Fibroblast of lung (primary cell): ENCODE results near the gene BDP1. TPM values are rescaled to one million over a fixed set of nuclear protein-coding genes. Genes with fewer than 3 reads are reported as not detected.
A peak's percentile ranks its signal among the peaks of the same experiment; 100 is the strongest.

Experiments
- DNase-seq, 2 donors: peaks; one replicate each; pipeline versions ENCODE4 v3.0.0 to v3.0.0-alpha.2; 2010; ENCODE audit warnings: low read depth in 2 of 2
- H2AFZ ChIP-seq: 2 replicates; pipeline ENCODE4 v1.5.1; 2012; ENCODE audit warnings: low read length, control low read depth, inconsistent platforms
- H3K27ac ChIP-seq: 2 replicates; pipeline ENCODE4 v1.5.1; 2011; ENCODE audit warnings: low read length, control low read depth; ENCODE audit not compliant: insufficient read depth
- H3K27me3 ChIP-seq: 2 replicates; pipeline ENCODE4 v1.5.1; 2011; ENCODE audit warnings: mild to moderate bottlenecking, low read length; ENCODE audit not compliant: control insufficient read depth, insufficient read depth
- H3K36me3 ChIP-seq: 2 replicates; pipeline ENCODE4 v1.5.1; 2011; ENCODE audit warnings: low read length; ENCODE audit not compliant: control insufficient read depth, insufficient read depth
- H3K4me1 ChIP-seq: 2 replicates; pipeline ENCODE4 v1.5.1; 2011; ENCODE audit warnings: low read length; ENCODE audit not compliant: control insufficient read depth, insufficient read depth; ENCODE audit errors: extremely low read depth
- H3K4me2 ChIP-seq: 2 replicates; pipeline ENCODE4 v1.5.1; 2011; ENCODE audit warnings: low read length, control low read depth; ENCODE audit not compliant: insufficient read depth; ENCODE audit errors: extremely low read depth
- H3K4me3 ChIP-seq, 4 experiments: fragments of 200-600 bp in 1 of 4; sonication (generic) in 1 of 4; replicated peaks in 1 of 4; 2 replicates each; pipeline ENCODE4 v1.5.1; 2011 to 2016; ENCODE audit warnings: low read length in 4 of 4, low read depth in 3 of 4, mild to moderate bottlenecking in 3 of 4, control low read depth in 2 of 4, inconsistent platforms in 1 of 4, mixed read lengths in 1 of 4; ENCODE audit not compliant: insufficient read depth in 1 of 4; ENCODE audit errors: control extremely low read depth in 1 of 4
- H3K79me2 ChIP-seq: 2 replicates; pipeline ENCODE4 v1.5.1; 2012; ENCODE audit warnings: mild to moderate bottlenecking, low read length, inconsistent platforms; ENCODE audit not compliant: control insufficient read depth, insufficient read depth
- H3K9ac ChIP-seq: 2 replicates; pipeline ENCODE4 v1.5.1; 2011; ENCODE audit warnings: mild to moderate bottlenecking, low read length, control low read depth; ENCODE audit not compliant: insufficient read depth
- H3K9me3 ChIP-seq: 2 replicates; pipeline ENCODE4 v1.5.1; 2012; ENCODE audit warnings: low read depth, low read length; ENCODE audit not compliant: control insufficient read depth, insufficient read depth
- H4K20me1 ChIP-seq: 2 replicates; pipeline ENCODE4 v1.5.1; 2011; ENCODE audit warnings: low read length; ENCODE audit not compliant: control insufficient read depth, insufficient read depth; ENCODE audit errors: extremely low read depth
- CTCF ChIP-seq, 2 donors: IDR thresholded peaks in 1 of 2; conservative IDR thresholded peaks in 1 of 2; 1 replicate in 1 of 2; 2 replicates in 1 of 2; pipeline ENCODE4 v1.5.1; 2011 to 2012; ENCODE audit warnings: low read length in 2 of 2, control low read depth in 1 of 2, inconsistent platforms in 1 of 2, low read depth in 1 of 2, mild to moderate bottlenecking in 1 of 2
- EZH2 ChIP-seq: IDR thresholded peaks from 2 replicates; pipeline ENCODE4 v1.5.1; 2012; ENCODE audit warnings: low read length, control low read depth, mild to moderate bottlenecking; ENCODE audit errors: missing control alignments
- polyA plus RNA-seq, 2 donors: library from polyadenylated mRNA; depleted of rRNA in 1 of 2; stranded (reverse) in 1 of 2; unstranded in 1 of 2; fragments of >200 nt; gene quantifications; 2 replicates each; pipeline ENCODE4 v1.2.1, GENCODE V29; 2011 to 2012; ENCODE audit warnings: missing spikeins in 1 of 2
- total RNA-seq: library from RNA; depleted of rRNA; stranded (reverse); fragments of >200 nt; gene quantifications from 2 replicates; pipeline ENCODE4 v1.2.1, GENCODE V29; 2014

BDP1 gene
- total and polyA plus RNA-seq, 2 donors (not counting 1 experiment from before 2014, with no cell fraction given), result 13.3 to 21.3 TPM

DNA sequence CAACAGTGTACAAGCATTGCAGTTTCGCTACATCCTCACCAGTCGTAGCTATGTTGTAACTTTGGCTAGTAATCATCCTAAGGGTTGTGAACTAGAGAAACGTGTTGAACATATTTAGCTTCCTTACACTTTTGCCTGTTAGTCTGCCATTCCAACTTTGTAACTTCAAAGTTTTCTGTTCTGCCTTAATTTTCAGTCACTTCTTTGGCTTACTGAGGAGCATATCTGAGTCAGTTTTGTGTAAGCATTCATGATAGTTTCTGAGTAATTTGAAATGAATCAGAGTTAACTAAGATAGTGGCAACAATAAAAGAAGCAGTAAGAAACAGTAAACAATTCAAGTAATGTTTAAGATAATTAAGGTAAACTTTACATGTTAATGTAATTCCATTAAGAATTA, 72.8 kb downstream of the BDP1 start:
- peak; percentile 10 to 25 for DNase-seq

DNA sequence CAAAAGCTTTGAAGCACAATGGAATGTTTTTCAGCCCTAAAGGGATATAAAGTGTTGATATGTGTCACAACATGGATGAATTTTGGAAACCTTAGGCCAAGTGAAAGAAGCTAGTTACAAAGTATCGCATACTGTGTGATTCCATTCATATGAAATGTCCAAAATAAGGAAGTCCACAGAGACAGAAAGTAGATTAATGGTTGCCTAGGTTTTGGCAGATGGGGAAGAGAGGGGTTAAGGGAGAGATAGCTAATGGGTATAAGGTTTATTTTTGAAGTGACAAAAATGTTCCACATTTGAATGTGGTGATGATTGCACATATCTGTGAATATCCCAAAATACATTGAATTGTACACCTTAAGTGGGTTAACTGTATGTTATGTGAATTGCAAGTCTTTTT, 74.2 kb downstream of the BDP1 start:
- DNase-seq, result no peak
- no peak for TF ChIP-seq CTCF (conservative IDR thresholded peaks at IDR 0.05 in 1 of 2, IDR thresholded peaks at IDR 0.05 in 1 of 2; ENCODE audit: low read depth in 1 of 2, low read length in 2 of 2)
- no peak for TF ChIP-seq EZH2
- H3K9ac ChIP-seq, result no peak overlapping the region
- no peaks in the 10 kb centered on the region for H3K9me3 ChIP-seq
- H3K4me2 ChIP-seq, result no peak overlapping the region
- no peak overlapping the region for H3K4me3 ChIP-seq
- H3K27ac ChIP-seq, result no peak overlapping the region
- no peak overlapping the region for H2AFZ ChIP-seq
- no peaks in the 10 kb centered on the region for H3K27me3 ChIP-seq
- no peaks in the 10 kb centered on the region for H3K79me2 ChIP-seq
- no peaks in the 10 kb centered on the region for H3K36me3 ChIP-seq
- H3K4me1 ChIP-seq, result peaks cover 6% of the 10 kb centered on the region
- H4K20me1 ChIP-seq, result no peaks in the 10 kb centered on the region

More for the DNA sequence above, 72.8 kb downstream of the BDP1 start:
- H3K79me2 ChIP-seq, result no peaks in the 10 kb centered on the region
- peaks cover 1% of the 10 kb centered on the region for H3K36me3 ChIP-seq
- no peak overlapping the region for H3K4me2 ChIP-seq
- no peak overlapping the region for H3K4me3 ChIP-seq
- H3K27ac ChIP-seq, result no peak overlapping the region
- H3K27me3 ChIP-seq, result no peaks in the 10 kb centered on the region
- H2AFZ ChIP-seq, result no peak overlapping the region
- no peak overlapping the region for H3K9ac ChIP-seq
- H3K4me1 ChIP-seq, result peaks cover 3% of the 10 kb centered on the region
- H3K9me3 ChIP-seq, result no peaks in the 10 kb centered on the region
- no peak for TF ChIP-seq CTCF (conservative IDR thresholded peaks at IDR 0.05 in 1 of 2, IDR thresholded peaks at IDR 0.05 in 1 of 2; ENCODE audit: low read depth in 1 of 2, low read length in 2 of 2)
- no peak for TF ChIP-seq EZH2
- H4K20me1 ChIP-seq, result no peaks in the 10 kb centered on the region

- Histone ChIP-seq H3K4me1 (peaks cover 6% of the 10 kb centered on the region), H3K27me3 (no peaks in the 10 kb centered on the region), H3K4me3 (no peak overlapping the region), H3K79me2 (no peaks in the 10 kb centered on the region), H3K9ac (no peak overlapping the region), H3K9me3 (no peaks in the 10 kb centered on the region), H3K36me3 (peaks cover 4% of the 10 kb centered on the region), H4K20me1 (no peaks in the 10 kb centered on the region), H3K27ac (no peak overlapping the region), H2AFZ (no peak overlapping the region), H3K4me2 (no peak overlapping the region)
- TF ChIP-seq CTCF (conservative IDR thresholded peaks at IDR 0.05 in 1 of 2, IDR thresholded peaks at IDR 0.05 in 1 of 2; ENCODE audit: low read depth in 1 of 2, low read length in 2 of 2), result no peak
- no peak for TF ChIP-seq EZH2
- peak; percentile 9 to 81 for DNase-seq
Observed at GRCh38 chr5:71533142-71533541, 77.7 kb downstream of the BDP1 start.
